ENCODE data around the gene PLCB1. TPM values are rescaled to one million over a fixed set of nuclear protein-coding genes. Genes with fewer than 3 reads are reported as not detected.

PLCB1 gene
- total RNA-seq, 1 experiment from 2014 or later: 4.4 TPM

GRCh38 chr20:8700756-8701155 is 568.7 kb downstream of the PLCB1 start:
- ChIA-PET POLR2A (ENCODE audit: unreplicated experiment) (no interaction called here), CTCF (no interaction called here)
- no peaks in the 10 kb centered on the region for H3K9me2 ChIP-seq (replicated peaks; ENCODE audit: low read length)
- ATAC-seq: no peak
- H3K27ac ChIP-seq (ENCODE audit: low read length): no peak overlapping the region
- H3K36me3 ChIP-seq (ENCODE audit: low read depth, low read length): no peaks in the 10 kb centered on the region
- H3K79me2 ChIP-seq (ENCODE audit: low read length): no peaks in the 10 kb centered on the region
- no peak for DNase-seq
- no peaks in the 10 kb centered on the region for H3F3A ChIP-seq (ENCODE audit: low read length, unreplicated experiment)
- H3K4me3 ChIP-seq (ENCODE audit: low read length): no peak overlapping the region
- H3K27me3 ChIP-seq (ENCODE audit: low read length): peaks cover 4% of the 10 kb centered on the region; the same call in 1 of the 2 replicates
- no peak overlapping the region for H3K9ac ChIP-seq (ENCODE audit: low read length)
- no peaks in the 10 kb centered on the region for H3K9me3 ChIP-seq (ENCODE audit: low read length)
- H4K20me1 ChIP-seq (ENCODE audit: low read length): no peaks in the 10 kb centered on the region
- no peak overlapping the region for H3K4me2 ChIP-seq (ENCODE audit: low read length)
- H3K4me1 ChIP-seq (ENCODE audit: insufficient read depth, low read length): no peaks in the 10 kb centered on the region
- BruUV-seq (replicated peaks): no TSS peak
- intact Hi-C loops (cut with micrococcal nuclease): no loop called here
- no peak overlapping the region for H2AFZ ChIP-seq (ENCODE audit: low read length)
- TF ChIP-seq CTCF (conservative IDR thresholded peaks at IDR 0.05; ENCODE audit: low read depth, low read length) (no peak), EZH2phosphoT487 (IDR thresholded peaks at IDR 0.05; ENCODE audit: borderline replicate concordance, low read length) (no peak), EZH2 (IDR thresholded peaks at IDR 0.05; ENCODE audit: low read length, unreplicated experiment) (no peak)

GRCh38 chr20:8706961-8707700 is 575.1 kb downstream of the PLCB1 start:
- Histone ChIP-seq H3K27ac (ENCODE audit: low read length) (no peak overlapping the region), H3F3A (ENCODE audit: low read length, unreplicated experiment) (no peaks in the 10 kb centered on the region), H4K20me1 (ENCODE audit: low read length) (no peaks in the 10 kb centered on the region), H3K9ac (ENCODE audit: low read length) (no peak overlapping the region), H3K27me3 (ENCODE audit: low read length) (peaks cover 31% of the 10 kb centered on the region), H2AFZ (ENCODE audit: low read length) (no peak overlapping the region), H3K4me2 (ENCODE audit: low read length) (no peak overlapping the region), H3K36me3 (ENCODE audit: low read depth, low read length) (no peaks in the 10 kb centered on the region), H3K4me3 (ENCODE audit: low read length) (no peak overlapping the region), H3K9me2 (replicated peaks; ENCODE audit: low read length) (no peaks in the 10 kb centered on the region), H3K79me2 (ENCODE audit: low read length) (no peaks in the 10 kb centered on the region), H3K9me3 (ENCODE audit: low read length) (no peaks in the 10 kb centered on the region), H3K4me1 (ENCODE audit: insufficient read depth, low read length) (no peaks in the 10 kb centered on the region)
- BruUV-seq (replicated peaks): no TSS peak
- intact Hi-C loops (cut with micrococcal nuclease): no loop called here
- POLR2A ChIA-PET (ENCODE audit: unreplicated experiment): no interaction called here
- ATAC-seq (no peak), DNase-seq (no peak)
- CTCF ChIA-PET: no interaction called here
- no peak for TF ChIP-seq CTCF (conservative IDR thresholded peaks at IDR 0.05; ENCODE audit: low read depth, low read length)
- no peak for TF ChIP-seq EZH2phosphoT487 (IDR thresholded peaks at IDR 0.05; ENCODE audit: borderline replicate concordance, low read length)
- no peak for TF ChIP-seq EZH2 (IDR thresholded peaks at IDR 0.05; ENCODE audit: low read length, unreplicated experiment)

GRCh38 chr20:8709627-8710026 is 577.6 kb downstream of the PLCB1 start:
- Histone ChIP-seq H3K27me3 (ENCODE audit: low read length) (peaks cover 49% of the 10 kb centered on the region), H3K36me3 (ENCODE audit: low read depth, low read length) (no peaks in the 10 kb centered on the region), H3F3A (ENCODE audit: low read length, unreplicated experiment) (no peaks in the 10 kb centered on the region), H3K4me2 (ENCODE audit: low read length) (no peak overlapping the region), H3K9me2 (replicated peaks; ENCODE audit: low read length) (no peaks in the 10 kb centered on the region), H3K79me2 (ENCODE audit: low read length) (no peaks in the 10 kb centered on the region), H3K27ac (ENCODE audit: low read length) (no peak overlapping the region), H4K20me1 (ENCODE audit: low read length) (no peaks in the 10 kb centered on the region), H3K4me1 (ENCODE audit: insufficient read depth, low read length) (no peaks in the 10 kb centered on the region), H3K9ac (ENCODE audit: low read length) (no peak overlapping the region), H3K4me3 (ENCODE audit: low read length) (no peak overlapping the region), H2AFZ (ENCODE audit: low read length) (no peak overlapping the region), H3K9me3 (ENCODE audit: low read length) (no peaks in the 10 kb centered on the region)
- intact Hi-C loops (cut with micrococcal nuclease): no loop called here
- ChIA-PET CTCF (no interaction called here), POLR2A (ENCODE audit: unreplicated experiment) (no interaction called here)
- ATAC-seq (no peak), DNase-seq (no peak)
- TF ChIP-seq EZH2 (IDR thresholded peaks at IDR 0.05; ENCODE audit: low read length, unreplicated experiment): no peak
- TF ChIP-seq CTCF (conservative IDR thresholded peaks at IDR 0.05; ENCODE audit: low read depth, low read length): no peak
- no peak for TF ChIP-seq EZH2phosphoT487 (IDR thresholded peaks at IDR 0.05; ENCODE audit: borderline replicate concordance, low read length)
- no TSS peak for BruUV-seq (replicated peaks)

Data from PC-3 (cell line).